ENCODE results near the gene PLXNA4.

DNA sequence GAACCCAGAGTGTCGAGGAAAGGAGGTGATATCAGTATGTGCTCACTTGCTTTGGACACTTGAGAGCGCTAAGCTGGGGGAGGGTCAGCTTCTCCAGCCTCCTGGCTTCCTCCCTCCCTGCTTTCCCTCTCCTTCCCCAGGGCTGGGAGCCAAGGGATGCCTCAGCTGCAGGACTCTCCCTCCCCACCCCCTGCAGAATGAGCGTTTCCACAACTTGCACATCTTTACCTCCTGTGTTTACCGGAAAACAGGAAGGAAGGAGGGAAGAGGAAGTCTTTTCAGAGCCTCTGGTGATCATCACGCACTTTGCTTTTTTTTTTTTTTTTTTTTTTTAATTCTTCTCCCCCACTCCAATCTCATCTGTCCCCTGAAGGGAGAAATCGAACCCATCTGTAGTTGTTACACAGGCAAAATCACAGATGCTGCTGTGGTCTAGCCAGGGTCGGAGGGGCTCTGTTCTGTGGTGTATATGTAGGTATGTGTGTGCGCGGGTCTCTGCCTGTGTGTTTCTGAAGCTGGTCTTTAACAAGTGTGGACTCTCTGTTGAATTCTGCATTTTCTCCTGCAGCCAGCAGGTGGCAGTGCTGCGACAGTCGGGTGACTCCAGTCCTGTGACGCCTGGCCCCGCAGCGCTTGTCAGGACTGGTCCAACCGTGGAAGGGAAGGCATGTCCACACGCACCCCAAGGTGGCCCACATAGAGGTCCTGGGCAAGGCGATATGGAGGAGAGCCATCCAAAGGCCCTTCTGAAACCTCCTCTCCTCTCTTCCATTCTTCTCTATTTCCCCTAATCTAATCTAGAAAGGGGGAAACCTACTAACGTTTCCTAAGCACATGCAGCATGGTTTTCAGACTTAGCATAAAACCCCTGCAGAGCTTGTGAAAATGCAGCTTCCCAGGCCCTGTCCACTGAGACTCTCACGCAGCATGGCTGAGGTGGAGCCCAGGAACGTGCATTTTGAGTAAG, 257.6 kb downstream of the PLXNA4 start:
- TF ChIP-seq CTCF (IDR thresholded peaks at IDR 0.05; ENCODE audit: low read depth, low read length) (peak; percentile 90), EZH2phosphoT487 (IDR thresholded peaks at IDR 0.05; ENCODE audit: low read depth) (no peak)
